HG03025 (cell line): ENCODE data around the gene TMEM217.
"Not testable (repeated sequence)": the region's sequence is repeated elsewhere in the genome, so short reads cannot be mapped to it uniquely, and the experiment has no call there.

Experiments used
- ATAC-seq: cut with Tn5 transposase; IDR thresholded peaks from one replicate; pipeline ENCODE4 v1.9.1; 2021; ENCODE audit warnings: mild to moderate bottlenecking, moderate library complexity; ENCODE audit not compliant: unreplicated experiment, low FRiP score

TMEM217 gene

DNA sequence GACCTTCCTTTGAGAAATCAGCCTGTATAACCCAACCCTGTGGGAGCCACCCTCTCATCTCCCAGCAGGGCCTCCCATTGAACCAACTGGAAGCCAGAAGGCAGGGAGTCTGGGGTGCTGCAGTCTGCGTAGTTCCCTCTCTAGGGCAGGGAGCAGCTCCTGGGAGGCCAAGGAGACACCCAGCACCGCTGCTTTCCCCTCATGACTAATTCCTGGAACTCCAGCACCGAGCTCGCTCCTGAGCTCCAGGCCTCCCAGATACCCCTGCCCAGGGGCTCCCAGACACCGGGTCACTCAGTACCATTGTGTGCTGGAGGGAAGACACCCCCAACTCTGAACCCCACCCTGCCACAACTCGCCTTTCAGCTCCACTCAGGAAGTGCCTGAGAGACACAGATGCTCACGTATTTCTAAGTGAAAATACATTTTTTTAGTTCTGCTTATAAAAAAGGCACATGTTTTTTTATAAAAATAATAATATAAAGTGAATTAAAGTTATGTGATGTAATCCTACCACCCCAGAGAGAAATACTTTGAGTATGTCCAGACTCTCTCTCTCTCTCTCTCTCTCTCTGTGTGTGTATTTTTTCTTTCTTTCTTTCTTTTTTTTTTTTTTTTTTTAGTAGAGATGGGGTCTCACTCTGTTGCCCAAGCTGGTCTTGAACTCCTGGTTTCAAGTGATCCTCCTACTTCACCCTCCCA, 70.5 kb downstream of the TMEM217 start:
- no peak for ATAC-seq

DNA sequence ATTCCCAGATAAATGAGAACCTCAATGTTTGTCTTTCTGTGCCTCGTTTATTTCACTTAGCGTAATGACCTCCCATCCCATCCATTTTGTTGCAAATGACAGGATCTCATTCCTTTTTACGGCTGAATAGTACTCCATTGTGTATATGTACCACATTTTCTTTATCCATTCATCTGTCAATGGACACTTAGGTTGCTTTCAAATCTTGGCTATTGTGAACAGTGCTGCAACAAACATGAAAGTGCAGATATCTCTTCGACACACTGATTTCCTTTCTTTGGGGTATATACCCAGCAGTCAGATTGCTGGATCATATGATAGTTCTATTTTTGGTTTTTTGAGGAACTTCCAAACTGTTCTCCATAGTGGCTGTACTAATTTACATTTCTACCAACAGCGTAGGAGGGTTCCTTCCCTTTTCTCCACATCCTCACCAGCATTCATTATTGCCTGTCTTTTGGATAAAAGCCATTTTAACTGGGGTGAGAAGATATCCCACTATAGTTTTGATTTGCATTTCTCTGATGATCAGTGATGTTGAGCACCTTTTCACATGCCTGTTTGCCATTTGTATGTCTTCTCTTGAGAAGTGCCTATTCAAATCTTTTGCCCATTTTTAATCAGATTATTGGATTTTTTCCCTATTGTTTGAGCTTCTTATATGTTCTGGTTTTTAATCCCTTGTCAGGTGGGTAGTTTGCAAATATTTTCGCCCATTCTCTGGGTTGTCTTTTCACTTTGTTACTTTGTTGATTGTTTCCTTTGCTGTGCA, 71.8 kb downstream of the TMEM217 start:
- not testable (repeated sequence) for ATAC-seq

DNA sequence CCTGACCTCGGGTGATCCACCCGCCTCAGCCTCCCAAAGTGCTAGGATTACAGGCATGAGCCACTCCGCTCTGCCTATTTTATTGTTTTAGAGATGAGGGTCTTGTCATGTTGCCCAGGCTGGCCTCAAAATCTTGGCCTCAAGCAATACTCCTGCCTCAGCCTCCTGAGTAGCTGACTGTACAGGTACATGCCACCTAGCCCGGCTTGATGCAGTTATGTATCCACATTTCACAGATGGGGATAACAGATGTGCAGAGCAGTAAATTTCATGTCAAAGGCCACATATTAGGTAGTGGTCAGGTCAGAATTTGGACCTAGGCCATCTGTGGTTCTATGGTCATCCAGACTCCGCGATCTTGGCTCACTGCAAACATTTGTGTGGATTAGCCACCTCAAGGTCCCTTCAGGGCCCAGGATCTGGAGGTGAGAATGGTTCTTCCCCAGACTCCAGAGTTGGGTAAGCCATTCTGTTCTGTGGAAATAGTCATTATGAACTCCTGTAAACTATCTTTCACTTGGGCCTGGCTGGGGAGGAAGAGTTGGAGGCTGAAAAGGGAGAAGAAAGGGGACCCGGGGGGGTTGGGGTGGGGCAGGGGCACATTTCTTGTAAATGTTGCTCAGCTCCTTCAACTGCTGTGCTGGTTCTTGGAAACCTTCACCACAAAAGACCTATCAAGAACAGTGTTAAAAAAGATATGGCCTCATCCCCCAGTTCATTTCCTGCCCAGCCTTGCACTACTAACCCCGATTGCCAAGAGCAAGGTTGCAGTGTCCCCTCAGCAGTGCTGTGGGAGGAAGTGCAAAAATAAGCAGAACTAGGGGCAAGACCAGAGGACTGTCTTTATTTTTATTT, 75.0 kb downstream of the TMEM217 start:
- no peak for ATAC-seq

DNA sequence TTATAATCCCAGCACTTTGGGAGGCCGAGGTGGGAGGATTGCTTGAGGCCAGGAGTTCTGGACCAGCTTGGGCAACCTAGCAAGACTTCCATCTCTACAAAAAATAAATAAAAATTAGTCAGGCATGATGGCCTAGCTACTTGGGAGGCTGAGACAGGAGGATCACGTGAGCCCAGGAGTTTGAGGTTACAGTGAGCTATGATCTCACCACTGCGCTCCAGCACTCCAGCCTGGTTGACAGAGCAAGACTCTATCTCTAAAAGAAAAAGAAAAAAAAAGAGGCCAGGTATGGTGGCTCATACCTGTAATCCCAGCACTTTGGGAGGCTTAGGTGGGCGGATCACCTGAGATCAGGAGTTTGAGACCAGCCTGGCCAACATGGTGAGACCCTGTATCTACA, 77.3 kb downstream of the TMEM217 start:
- ATAC-seq: not testable (repeated sequence)

DNA sequence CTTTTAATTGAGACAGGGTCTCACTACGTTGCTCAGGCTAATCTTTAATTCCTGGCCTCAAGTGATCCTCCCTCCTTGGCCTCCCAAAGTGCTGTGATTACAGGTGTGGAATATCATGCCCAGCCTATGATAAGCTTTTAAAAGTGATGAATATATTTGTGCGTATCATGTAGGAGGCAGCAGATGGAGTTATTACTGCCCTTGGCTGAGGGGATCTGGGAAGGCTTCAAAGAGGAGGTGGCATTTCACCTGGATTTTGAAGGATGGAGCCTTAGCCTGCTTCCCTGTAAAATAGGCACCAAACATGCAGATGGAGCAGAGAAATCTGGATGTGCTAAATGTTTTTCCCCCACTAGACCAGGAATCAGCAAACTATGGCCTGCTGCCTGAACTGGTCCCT, 77.9 kb downstream of the TMEM217 start:
- no peak for ATAC-seq

- no peak for ATAC-seq
Measured at GRCh38 chr6:37177935-37178517, 79.9 kb downstream of the TMEM217 start.

GRCh38 chr6:37177077-37177934, 80.6 kb downstream of the TMEM217 start:
- no peak for ATAC-seq

DNA sequence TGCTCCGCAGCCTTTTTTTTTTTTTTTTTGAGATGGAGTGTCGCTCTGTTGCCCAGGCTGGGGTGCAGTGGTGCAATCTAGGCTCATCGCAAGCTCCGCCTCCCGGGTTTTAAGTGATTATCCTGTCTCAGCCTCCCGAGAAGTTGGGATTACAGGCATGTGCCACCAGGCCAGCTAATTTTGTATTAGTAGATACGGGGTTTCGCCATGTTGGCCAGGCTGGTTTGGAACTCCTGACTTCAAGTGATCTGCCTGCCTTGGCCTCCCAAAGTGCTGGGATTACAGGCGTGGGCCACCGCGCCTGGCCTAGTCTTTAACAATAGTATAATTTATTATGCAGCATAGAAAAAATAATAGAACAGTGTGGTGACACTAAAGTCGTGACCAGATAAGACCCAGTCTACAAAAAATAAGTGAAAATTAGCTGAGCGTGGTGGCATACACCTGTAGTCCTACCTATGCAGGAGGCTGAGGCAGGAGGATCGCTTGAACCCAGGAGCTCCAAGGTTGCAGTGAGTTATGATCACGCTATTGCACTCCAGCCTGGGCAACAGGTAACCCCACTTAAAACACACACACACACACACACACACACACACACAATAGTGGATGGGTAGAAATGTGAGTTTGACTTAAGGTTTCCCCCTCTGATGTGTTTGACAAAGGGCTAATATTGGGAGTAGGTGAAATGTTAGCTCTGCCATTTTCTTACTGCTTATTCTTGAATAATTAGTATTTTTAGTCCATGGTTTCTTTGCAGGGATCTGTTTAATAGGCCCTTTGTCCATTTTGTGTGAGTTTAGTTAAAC, 81.5 kb downstream of the TMEM217 start:
- no peak for ATAC-seq

GRCh38 chr6:37175332-37176267, 82.3 kb downstream of the TMEM217 start:
- no peak for ATAC-seq

DNA sequence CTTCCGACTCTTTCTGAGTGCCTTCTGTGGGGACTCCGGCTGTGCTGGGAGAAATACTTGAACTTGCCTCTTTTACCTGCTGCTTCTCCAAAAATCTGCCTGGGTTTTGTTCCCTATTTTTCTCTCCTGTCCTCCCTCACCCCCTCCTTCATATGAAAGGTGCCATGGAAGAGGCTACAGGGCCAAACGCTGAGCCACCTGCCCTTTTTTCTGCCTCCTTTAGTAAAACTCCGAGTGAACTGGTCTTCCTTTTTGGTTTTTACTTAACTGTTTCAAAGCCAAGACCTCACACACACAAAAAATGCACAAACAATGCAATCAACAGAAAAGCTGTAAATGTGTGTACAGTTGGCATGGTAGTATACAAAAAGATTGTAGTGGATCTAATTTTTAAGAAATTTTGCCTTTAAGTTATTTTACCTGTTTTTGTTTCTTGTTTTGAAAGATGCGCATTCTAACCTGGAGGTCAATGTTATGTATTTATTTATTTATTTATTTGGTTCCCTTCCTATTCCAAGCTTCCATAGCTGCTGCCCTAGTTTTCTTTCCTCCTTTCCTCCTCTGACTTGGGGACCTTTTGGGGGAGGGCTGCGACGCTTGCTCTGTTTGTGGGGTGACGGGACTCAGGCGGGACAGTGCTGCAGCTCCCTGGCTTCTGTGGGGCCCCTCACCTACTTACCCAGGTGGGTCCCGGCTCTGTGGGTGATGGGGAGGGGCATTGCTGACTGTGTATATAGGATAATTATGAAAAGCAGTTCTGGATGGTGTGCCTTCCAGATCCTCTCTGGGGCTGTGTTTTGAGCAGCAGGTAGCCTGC, 83.2 kb downstream of the TMEM217 start:
- ATAC-seq: no peak

DNA sequence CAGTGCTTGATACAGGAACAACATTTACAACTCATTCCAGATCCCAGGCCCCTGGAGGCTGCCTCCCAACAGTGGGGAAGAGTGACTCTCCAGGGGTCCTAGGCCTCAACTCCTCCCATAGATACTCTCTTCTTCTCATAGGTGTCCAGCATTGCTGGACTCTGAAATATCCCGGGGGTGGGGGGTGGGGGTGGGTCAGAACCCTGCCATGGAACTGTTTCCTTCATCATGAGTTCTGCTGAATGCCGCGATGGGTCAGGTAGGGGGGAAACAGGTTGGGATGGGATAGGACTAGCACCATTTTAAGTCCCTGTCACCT, 83.8 kb downstream of the TMEM217 start:
- no peak for ATAC-seq

DNA sequence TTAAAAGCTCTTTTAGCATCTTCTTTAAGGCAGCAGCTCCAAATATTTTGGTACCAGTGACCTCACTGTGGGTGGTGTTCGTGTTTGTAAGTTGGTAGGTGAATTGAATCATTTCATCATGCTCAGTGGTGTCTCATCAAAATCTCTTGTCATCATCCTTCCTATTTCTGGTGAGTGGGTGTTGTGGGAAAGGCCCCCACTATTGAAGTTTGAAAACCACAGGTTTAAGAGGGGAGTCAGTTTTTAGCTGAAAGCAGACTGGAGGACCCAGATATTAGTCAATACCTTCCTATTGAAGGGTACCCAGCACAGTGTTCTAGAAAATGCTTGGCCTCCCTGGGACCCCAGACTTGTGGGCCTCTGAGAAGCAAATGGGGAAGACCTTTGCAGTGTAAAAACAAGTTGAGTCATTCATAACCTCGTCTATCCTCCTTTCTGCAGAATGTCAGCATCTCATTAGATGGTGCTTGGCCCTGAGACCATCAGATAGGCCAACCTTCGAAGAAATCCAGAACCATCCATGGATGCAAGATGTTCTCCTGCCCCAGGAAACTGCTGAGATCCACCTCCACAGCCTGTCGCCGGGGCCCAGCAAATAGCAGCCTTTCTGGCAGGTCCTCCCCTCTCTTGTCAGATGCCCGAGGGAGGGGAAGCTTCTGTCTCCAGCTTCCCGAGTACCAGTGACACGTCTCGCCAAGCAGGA, 84.3 kb downstream of the TMEM217 start:
- ATAC-seq: no peak

- ATAC-seq: no peak
Measured at GRCh38 chr6:37172912-37173492, 84.9 kb downstream of the TMEM217 start.

- no peak for ATAC-seq
Measured at GRCh38 chr6:37171970-37172812, 85.8 kb downstream of the TMEM217 start.

DNA sequence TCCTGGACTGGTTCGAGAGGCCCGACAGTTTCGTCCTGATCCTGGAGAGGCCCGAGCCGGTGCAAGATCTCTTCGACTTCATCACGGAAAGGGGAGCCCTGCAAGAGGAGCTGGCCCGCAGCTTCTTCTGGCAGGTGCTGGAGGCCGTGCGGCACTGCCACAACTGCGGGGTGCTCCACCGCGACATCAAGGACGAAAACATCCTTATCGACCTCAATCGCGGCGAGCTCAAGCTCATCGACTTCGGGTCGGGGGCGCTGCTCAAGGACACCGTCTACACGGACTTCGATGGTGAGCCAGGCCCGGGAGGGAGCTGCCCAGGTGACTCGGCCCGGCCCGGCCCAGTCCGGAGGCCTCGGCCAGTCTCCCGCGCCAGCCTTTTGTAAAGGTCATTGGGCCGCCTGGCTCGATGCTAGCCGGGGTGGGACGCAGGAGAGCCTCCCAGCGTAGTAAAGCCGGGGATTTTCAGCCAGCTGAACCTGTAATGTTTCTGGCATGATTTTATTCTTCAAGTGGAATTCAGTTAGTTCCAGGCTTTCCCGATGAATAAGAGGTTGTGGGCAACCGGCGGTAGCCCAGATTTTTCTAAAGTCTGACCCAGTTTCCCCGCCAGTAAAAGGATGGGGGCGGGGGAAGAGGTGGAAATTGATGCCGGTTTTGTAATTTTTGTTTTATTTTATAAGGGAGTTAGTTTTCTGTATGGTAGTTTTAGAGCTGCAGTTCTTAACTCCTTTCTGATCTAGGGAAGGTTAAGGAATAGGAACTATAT, 86.6 kb downstream of the TMEM217 start:
- no peak for ATAC-seq
